ENCODE measurements around the gene TRPM4.

The TRPM4 gene

DNA sequence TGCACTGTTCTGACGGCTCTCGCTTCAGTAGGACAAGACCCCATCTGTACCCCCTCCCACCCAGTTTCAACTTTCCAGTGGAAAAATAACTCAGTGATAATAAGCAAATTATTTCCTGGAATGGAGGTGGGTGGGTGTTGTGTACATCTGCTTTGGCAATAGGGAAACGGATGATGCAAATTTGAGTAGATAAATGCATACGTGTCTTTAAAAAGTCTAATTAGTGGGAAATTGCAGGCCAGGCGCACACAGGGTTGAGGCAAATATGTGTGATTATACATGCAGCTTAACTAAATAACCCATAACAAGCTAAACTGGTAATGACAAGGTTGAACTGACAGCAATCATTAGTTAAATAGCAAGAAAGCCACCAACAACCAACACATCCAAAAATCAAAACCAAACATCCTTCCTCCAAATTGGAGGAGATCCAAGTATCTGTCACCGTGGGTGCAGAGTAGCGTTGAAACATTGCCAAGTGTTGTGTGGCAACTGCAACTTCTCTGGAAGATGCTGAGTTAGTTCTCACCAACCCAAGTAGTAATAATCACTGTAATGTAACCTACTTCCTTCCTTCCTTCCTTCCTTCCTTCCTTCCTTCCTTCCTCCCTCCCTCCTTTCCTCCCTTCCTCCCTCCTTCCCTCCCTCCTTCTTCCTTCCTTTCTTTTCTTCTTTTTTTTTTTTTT lies 54.6 kb downstream of the TRPM4 start:
- no peak overlapping the region for H3K4ac ChIP-seq (ENCODE audit: low read length)
- no peak overlapping the region for H2AFZ ChIP-seq (ENCODE audit: low read length)
- H3K79me1 ChIP-seq (ENCODE audit: low read depth, low read length): no peaks in the 10 kb centered on the region
- H3K27me3 ChIP-seq (ENCODE audit: control insufficient read depth in 3 of 3, insufficient read depth in 3 of 3, low read depth in 1 of 3, low read length in 3 of 3): no peaks in the 10 kb centered on the region
- peaks cover 0 to 4% of the 10 kb centered on the region in 2 donors for H3K4me1 ChIP-seq (ENCODE audit: control insufficient read depth in 2 of 2, insufficient read depth in 1 of 2, low read depth in 1 of 2, low read length in 2 of 2)
- no CpG with 5 or more reads among the region's 7 CpGs for WGBS, 2 donors (ENCODE audit: extremely low coverage in 2 of 2, insufficient read length in 2 of 2, insufficient replicate concordance in 1 of 2)
- H4K91ac ChIP-seq (ENCODE audit: low read depth, low read length, poor library complexity): no peak overlapping the region
- H3K36me3 ChIP-seq (replicated peaks in 1 of 2; ENCODE audit: control insufficient read depth in 2 of 2, insufficient read depth in 2 of 2, low read length in 2 of 2): peaks cover 0 to 66% of the 10 kb centered on the region in 2 donors
- H2BK15ac ChIP-seq (ENCODE audit: low read length): no peak overlapping the region
- H3K27ac ChIP-seq (replicated peaks; ENCODE audit: low read length): no peak overlapping the region
- H3K14ac ChIP-seq (ENCODE audit: low read length): no peak overlapping the region
- H3K18ac ChIP-seq (ENCODE audit: low read length): no peak overlapping the region
- no peak overlapping the region for H3K9ac ChIP-seq (ENCODE audit: low read depth, low read length, poor library complexity)
- no peak overlapping the region for H4K8ac ChIP-seq (ENCODE audit: low read depth, low read length)
- peaks cover 0 to 3% of the 10 kb centered on the region in 2 donors for H3K9me3 ChIP-seq (replicated peaks in 1 of 2; ENCODE audit: control insufficient read depth in 2 of 2, insufficient read depth in 1 of 2, low read depth in 1 of 2, low read length in 2 of 2)
- no peak overlapping the region for H3K4me3 ChIP-seq (ENCODE audit: low read length in 2 of 2)
- H2BK5ac ChIP-seq (ENCODE audit: low read length): no peak overlapping the region
- H2BK120ac ChIP-seq (ENCODE audit: low read depth, low read length): no peak overlapping the region
- no peak overlapping the region for H2AK5ac ChIP-seq (ENCODE audit: low read depth, low read length)
- H2BK12ac ChIP-seq (ENCODE audit: low read length): no peak overlapping the region
- DNase-seq (ENCODE audit: low spot score): no peak
- H3K23ac ChIP-seq (ENCODE audit: low read depth, low read length, poor library complexity): no peak overlapping the region
- no peak overlapping the region for H3K4me2 ChIP-seq (ENCODE audit: insufficient read depth, low read length, poor library complexity, severe bottlenecking)

DNA sequence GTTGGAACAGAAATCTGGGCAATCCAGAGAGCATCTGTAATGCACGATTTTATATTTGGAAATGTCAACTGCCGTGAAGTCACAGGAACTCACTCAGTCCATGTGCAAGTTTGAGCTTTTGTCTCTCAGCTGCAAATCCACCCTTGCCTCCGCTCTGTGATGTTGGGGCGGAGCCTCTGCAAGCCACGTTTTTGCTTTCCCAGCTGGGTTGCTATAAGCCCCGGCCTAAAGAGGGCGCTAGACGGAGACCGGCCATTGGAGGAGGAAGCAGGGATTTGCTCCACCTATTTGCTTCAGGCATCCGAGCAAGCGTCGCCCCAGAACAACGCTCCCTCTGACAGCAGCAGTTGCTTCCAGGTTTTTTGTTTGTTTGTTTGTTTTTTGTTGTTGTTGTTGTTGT lies 56.2 kb downstream of the TRPM4 start:
- peaks cover 0 to 3% of the 10 kb centered on the region in 2 donors for H3K9me3 ChIP-seq (replicated peaks in 1 of 2; ENCODE audit: control insufficient read depth in 2 of 2, insufficient read depth in 1 of 2, low read depth in 1 of 2, low read length in 2 of 2)
- H3K27me3 ChIP-seq (ENCODE audit: control insufficient read depth in 3 of 3, insufficient read depth in 3 of 3, low read depth in 1 of 3, low read length in 3 of 3): no peaks in the 10 kb centered on the region
- no peak overlapping the region for H3K4me2 ChIP-seq (ENCODE audit: insufficient read depth, low read length, poor library complexity, severe bottlenecking)
- H2BK15ac ChIP-seq (ENCODE audit: low read length): no peak overlapping the region
- peaks cover 0 to 50% of the 10 kb centered on the region in 2 donors for H3K36me3 ChIP-seq (replicated peaks in 1 of 2; ENCODE audit: control insufficient read depth in 2 of 2, insufficient read depth in 2 of 2, low read length in 2 of 2)
- WGBS, 2 donors (ENCODE audit: extremely low coverage in 2 of 2, insufficient read length in 2 of 2, insufficient replicate concordance in 1 of 2): no CpG with 5 or more reads among the region's 13 CpGs
- H3K9ac ChIP-seq (ENCODE audit: low read depth, low read length, poor library complexity): no peak overlapping the region
- H3K18ac ChIP-seq (ENCODE audit: low read length): no peak overlapping the region
- H4K91ac ChIP-seq (ENCODE audit: low read depth, low read length, poor library complexity): no peak overlapping the region
- H2AFZ ChIP-seq (ENCODE audit: low read length): no peak overlapping the region
- no peak overlapping the region for H2BK120ac ChIP-seq (ENCODE audit: low read depth, low read length)
- H2BK12ac ChIP-seq (ENCODE audit: low read length): no peak overlapping the region
- H3K23ac ChIP-seq (ENCODE audit: low read depth, low read length, poor library complexity): no peak overlapping the region
- H3K79me1 ChIP-seq (ENCODE audit: low read depth, low read length): no peaks in the 10 kb centered on the region
- H3K27ac ChIP-seq (replicated peaks; ENCODE audit: low read length): no peak overlapping the region
- no peak overlapping the region for H4K8ac ChIP-seq (ENCODE audit: low read depth, low read length)
- H3K14ac ChIP-seq (ENCODE audit: low read length): no peak overlapping the region
- H2BK5ac ChIP-seq (ENCODE audit: low read length): no peak overlapping the region
- peaks cover 0 to 4% of the 10 kb centered on the region in 2 donors for H3K4me1 ChIP-seq (ENCODE audit: control insufficient read depth in 2 of 2, insufficient read depth in 1 of 2, low read depth in 1 of 2, low read length in 2 of 2)
- H2AK5ac ChIP-seq (ENCODE audit: low read depth, low read length): no peak overlapping the region
- DNase-seq (ENCODE audit: low spot score): no peak
- no peak overlapping the region for H3K4ac ChIP-seq (ENCODE audit: low read length)
- H3K4me3 ChIP-seq (ENCODE audit: low read length in 2 of 2): no peak overlapping the region

DNA sequence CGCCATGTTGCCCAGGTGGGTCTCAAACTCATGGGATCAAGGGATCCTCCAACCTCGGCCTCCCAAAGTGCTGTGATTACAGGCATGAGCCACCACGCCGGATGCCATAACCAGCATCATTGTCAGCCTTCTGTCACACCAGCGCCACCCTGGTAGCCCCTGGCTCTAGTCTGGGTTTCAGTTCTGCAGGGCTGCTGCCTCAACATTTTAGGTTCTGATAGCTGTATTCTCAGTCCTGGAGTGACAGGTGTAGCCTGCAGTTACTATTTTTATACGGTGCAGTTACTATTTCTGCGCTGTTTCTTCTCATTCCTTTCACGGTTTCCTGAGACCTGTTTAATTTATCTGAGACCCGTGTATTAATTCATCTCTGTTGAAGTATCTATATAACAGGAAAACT lies 57.1 kb downstream of the TRPM4 start:
- Histone ChIP-seq H2AFZ (ENCODE audit: low read length) (no peak overlapping the region), H4K91ac (ENCODE audit: low read depth, low read length, poor library complexity) (no peak overlapping the region), H3K18ac (ENCODE audit: low read length) (no peak overlapping the region), H3K27me3 (ENCODE audit: control insufficient read depth in 3 of 3, insufficient read depth in 3 of 3, low read depth in 1 of 3, low read length in 3 of 3) (no peaks in the 10 kb centered on the region), H4K8ac (ENCODE audit: low read depth, low read length) (no peak overlapping the region), H3K36me3 (replicated peaks in 1 of 2; ENCODE audit: control insufficient read depth in 2 of 2, insufficient read depth in 2 of 2, low read length in 2 of 2) (peaks cover 0 to 43% of the 10 kb centered on the region in 2 donors), H3K27ac (replicated peaks; ENCODE audit: low read length) (no peak overlapping the region), H3K4me1 (ENCODE audit: control insufficient read depth in 2 of 2, insufficient read depth in 1 of 2, low read depth in 1 of 2, low read length in 2 of 2) (peaks cover 0 to 4% of the 10 kb centered on the region in 2 donors), H3K4me3 (ENCODE audit: low read length in 2 of 2) (no peak overlapping the region), H3K4ac (ENCODE audit: low read length) (no peak overlapping the region), H3K9ac (ENCODE audit: low read depth, low read length, poor library complexity) (no peak overlapping the region), H3K79me1 (ENCODE audit: low read depth, low read length) (no peaks in the 10 kb centered on the region), H3K23ac (ENCODE audit: low read depth, low read length, poor library complexity) (no peak overlapping the region), H2AK5ac (ENCODE audit: low read depth, low read length) (no peak overlapping the region), H3K9me3 (replicated peaks in 1 of 2; ENCODE audit: control insufficient read depth in 2 of 2, insufficient read depth in 1 of 2, low read depth in 1 of 2, low read length in 2 of 2) (peaks cover 0 to 3% of the 10 kb centered on the region in 2 donors), H2BK15ac (ENCODE audit: low read length) (no peak overlapping the region), H2BK12ac (ENCODE audit: low read length) (no peak overlapping the region), H3K14ac (ENCODE audit: low read length) (no peak overlapping the region), H2BK5ac (ENCODE audit: low read length) (no peak overlapping the region), H3K4me2 (ENCODE audit: insufficient read depth, low read length, poor library complexity, severe bottlenecking) (no peak overlapping the region), H2BK120ac (ENCODE audit: low read depth, low read length) (no peak overlapping the region)
- no CpG with 5 or more reads among the region's 9 CpGs for whole genome bisulfite sequencing, 2 donors (ENCODE audit: extremely low coverage in 2 of 2, insufficient read length in 2 of 2, insufficient replicate concordance in 1 of 2)
- no peak for DNase-seq (ENCODE audit: low spot score)

DNA sequence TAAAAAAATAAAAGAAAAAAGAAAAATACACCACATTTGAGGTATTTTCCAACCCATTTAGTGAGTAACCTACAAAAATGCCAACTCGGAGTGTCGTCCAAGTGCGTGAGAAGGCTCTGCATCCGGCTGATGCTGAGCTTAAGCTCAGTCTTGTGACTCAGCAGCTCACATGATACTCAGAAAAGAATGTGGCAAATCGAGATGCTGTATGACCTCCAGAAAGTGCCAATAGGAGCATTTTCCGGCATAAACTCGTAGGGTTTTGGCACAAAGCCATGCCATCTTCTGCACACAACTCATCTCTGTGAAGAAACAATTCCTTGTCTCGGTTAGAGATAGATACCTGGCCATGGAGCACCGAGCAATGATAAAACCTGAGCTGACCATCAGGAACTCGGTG lies 58.5 kb downstream of the TRPM4 start:
- H3K27ac ChIP-seq (replicated peaks; ENCODE audit: low read length): no peak overlapping the region
- H4K8ac ChIP-seq (ENCODE audit: low read depth, low read length): no peak overlapping the region
- WGBS, 2 donors (ENCODE audit: extremely low coverage in 2 of 2, insufficient read length in 2 of 2, insufficient replicate concordance in 1 of 2): no CpG with 5 or more reads among the region's 10 CpGs
- no peak overlapping the region for H3K4ac ChIP-seq (ENCODE audit: low read length)
- H2BK5ac ChIP-seq (ENCODE audit: low read length): no peak overlapping the region
- no peaks in the 10 kb centered on the region for H3K27me3 ChIP-seq (ENCODE audit: control insufficient read depth in 3 of 3, insufficient read depth in 3 of 3, low read depth in 1 of 3, low read length in 3 of 3)
- H3K4me3 ChIP-seq (ENCODE audit: low read length in 2 of 2): no peak overlapping the region
- no peak overlapping the region for H2AFZ ChIP-seq (ENCODE audit: low read length)
- H3K79me1 ChIP-seq (ENCODE audit: low read depth, low read length): no peaks in the 10 kb centered on the region
- no peak overlapping the region for H2BK12ac ChIP-seq (ENCODE audit: low read length)
- H3K9me3 ChIP-seq (replicated peaks in 1 of 2; ENCODE audit: control insufficient read depth in 2 of 2, insufficient read depth in 1 of 2, low read depth in 1 of 2, low read length in 2 of 2): no peaks in the 10 kb centered on the region
- H3K23ac ChIP-seq (ENCODE audit: low read depth, low read length, poor library complexity): no peak overlapping the region
- H3K4me2 ChIP-seq (ENCODE audit: insufficient read depth, low read length, poor library complexity, severe bottlenecking): no peak overlapping the region
- no peak overlapping the region for H3K18ac ChIP-seq (ENCODE audit: low read length)
- H4K91ac ChIP-seq (ENCODE audit: low read depth, low read length, poor library complexity): no peak overlapping the region
- no peak for DNase-seq (ENCODE audit: low spot score)
- H3K36me3 ChIP-seq (replicated peaks in 1 of 2; ENCODE audit: control insufficient read depth in 2 of 2, insufficient read depth in 2 of 2, low read length in 2 of 2): peaks cover 0 to 30% of the 10 kb centered on the region in 2 donors
- H3K14ac ChIP-seq (ENCODE audit: low read length): no peak overlapping the region
- H3K9ac ChIP-seq (ENCODE audit: low read depth, low read length, poor library complexity): no peak overlapping the region
- no peak overlapping the region for H2AK5ac ChIP-seq (ENCODE audit: low read depth, low read length)
- no peak overlapping the region for H2BK120ac ChIP-seq (ENCODE audit: low read depth, low read length)
- H2BK15ac ChIP-seq (ENCODE audit: low read length): no peak overlapping the region
- peaks cover 0 to 3% of the 10 kb centered on the region in 2 donors for H3K4me1 ChIP-seq (ENCODE audit: control insufficient read depth in 2 of 2, insufficient read depth in 1 of 2, low read depth in 1 of 2, low read length in 2 of 2)
